Measurements from ENCODE around the gene DCST1. TPM values are rescaled to one million over a fixed set of nuclear protein-coding genes. Genes with fewer than 3 reads are reported as not detected.

The DCST1 gene
- polyA plus RNA-seq, 3 donors: 0.12 to 0.61 (median 0.32) TPM

DNA sequence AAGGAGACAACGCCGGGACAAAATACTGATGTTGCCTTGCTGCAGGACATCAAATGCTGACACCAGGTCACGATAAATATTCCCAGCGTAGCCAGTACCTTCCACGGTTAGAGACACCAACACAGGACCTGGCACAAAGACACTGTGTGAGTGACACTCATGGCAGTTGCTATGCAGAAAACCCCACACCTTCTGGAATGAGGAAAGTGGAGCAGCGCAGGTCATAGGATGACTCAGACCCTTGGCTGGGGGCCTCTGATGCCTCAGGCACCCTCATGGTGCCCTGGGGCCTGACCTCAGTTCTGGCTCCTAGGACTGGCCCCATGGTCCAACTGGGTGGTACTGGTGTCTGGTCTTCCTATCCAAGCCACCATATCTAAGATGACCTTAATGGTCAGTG is 7.0 kb upstream of the DCST1 start:
- no peak for DNase-seq (ENCODE audit: extremely low read depth in 1 of 11, low read depth in 9 of 11, low spot score in 4 of 11)

DNA sequence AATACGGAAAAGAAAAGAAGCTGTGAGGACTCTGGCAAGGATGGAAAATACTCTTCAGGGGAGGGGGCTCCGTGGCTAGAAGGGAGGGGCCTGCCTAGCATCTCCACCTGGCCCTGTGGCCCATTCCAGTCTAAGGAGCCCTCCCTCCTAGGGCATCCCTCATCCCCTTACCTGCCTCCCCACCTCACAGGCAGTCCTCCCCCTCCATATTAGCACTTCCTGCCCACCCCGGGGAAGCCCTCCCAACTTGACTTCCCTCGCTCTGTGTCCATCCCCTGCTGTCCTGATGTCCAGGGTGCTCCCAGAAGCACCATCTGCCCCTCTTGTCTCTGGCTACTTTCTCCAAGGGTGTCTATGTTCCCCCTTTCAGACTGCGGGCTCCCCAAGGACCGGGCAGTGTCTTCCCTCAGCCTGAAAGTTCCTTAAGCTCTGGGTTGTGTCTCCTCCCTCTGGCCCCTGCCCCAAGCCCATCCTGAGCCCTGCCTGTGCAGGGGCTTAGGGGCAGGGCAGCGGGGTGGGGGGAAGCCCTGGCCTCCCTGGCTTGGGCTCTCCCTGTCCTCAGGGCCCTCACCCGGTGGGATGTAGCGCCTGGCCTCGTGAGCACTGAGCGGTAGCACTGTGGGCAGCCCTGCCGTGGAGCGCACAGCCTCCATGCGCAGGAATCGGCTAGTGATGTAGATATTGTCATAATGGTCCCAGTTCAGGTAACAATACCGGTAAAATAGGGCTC is 3.9 kb upstream of the DCST1 start:
- no peak for DNase-seq (ENCODE audit: extremely low read depth in 1 of 11, low read depth in 9 of 11, low spot score in 4 of 11)

DNA sequence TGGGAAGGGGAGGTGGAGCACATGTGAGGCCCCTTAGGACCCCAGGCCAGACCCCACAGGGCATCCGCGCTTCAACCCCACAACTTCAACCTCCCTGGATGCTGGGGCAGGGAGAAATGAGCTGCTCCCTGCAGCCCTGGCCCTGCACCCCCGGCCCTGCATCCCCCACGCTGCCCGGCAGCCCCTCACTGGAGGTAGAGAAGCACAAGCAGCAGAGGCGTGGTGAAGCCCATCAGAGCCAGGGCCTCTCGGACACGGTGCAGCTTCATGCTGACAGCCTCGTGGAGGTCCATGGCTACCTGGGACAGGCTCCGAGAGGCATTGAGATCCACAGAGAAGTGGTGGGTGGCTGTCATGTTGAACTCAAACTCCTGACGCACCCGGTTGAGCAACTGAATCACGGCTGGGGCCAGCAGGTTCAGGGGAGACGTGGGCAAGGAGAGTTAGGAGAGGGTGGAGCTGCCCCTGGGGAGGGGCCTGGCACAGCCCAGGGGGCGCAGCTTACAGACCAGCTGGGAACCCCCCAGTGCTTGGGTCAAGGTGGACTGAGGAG is 3.3 kb upstream of the DCST1 start:
- no peak for DNase-seq (ENCODE audit: extremely low read depth in 1 of 11, low read depth in 9 of 11, low spot score in 4 of 11)

DNA sequence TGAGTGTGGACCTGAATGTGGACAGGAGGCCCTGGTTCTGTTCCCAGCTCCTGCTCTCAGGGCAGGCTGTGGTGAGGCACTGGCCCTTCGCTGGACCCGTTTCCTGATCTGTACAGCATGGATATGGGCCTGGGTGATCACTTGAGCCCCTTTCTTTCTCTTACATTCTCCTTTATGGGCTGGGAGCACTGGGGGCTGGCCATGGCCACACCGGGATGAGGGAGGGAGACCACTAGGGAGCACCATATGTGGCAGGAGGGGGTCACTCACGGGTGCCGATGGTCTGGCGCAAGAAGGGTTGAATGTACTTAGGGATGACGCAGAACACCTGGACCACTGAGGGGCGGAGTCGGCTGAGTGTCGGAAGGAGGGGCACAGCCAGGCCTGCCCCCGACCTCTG is 2.7 kb upstream of the DCST1 start:
- DNase-seq (ENCODE audit: extremely low read depth in 1 of 11, low read depth in 9 of 11, low spot score in 4 of 11): no peak

DNA sequence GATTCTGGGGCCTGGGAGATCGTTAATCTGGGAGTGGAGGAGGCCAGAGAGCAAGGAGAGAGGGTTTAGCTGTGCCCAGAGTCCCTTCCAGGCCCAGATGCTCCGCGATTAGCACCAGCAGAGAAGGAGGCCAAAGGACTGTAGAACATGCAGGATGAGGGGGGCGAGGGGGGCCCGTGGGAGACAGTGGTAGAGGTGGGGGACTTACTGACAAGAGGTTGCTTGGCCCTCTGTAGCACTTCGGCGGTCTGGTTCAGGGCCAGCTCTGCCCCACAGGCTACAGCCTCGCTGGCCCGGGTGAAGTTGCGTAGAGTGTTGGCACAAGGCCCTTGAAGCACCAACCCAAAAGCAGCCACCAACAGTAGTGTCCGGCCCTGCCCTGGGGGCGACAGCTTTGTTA is 738 bp upstream of the DCST1 start:
- no peak for DNase-seq (ENCODE audit: extremely low read depth in 1 of 11, low read depth in 9 of 11, low spot score in 4 of 11)

DNA sequence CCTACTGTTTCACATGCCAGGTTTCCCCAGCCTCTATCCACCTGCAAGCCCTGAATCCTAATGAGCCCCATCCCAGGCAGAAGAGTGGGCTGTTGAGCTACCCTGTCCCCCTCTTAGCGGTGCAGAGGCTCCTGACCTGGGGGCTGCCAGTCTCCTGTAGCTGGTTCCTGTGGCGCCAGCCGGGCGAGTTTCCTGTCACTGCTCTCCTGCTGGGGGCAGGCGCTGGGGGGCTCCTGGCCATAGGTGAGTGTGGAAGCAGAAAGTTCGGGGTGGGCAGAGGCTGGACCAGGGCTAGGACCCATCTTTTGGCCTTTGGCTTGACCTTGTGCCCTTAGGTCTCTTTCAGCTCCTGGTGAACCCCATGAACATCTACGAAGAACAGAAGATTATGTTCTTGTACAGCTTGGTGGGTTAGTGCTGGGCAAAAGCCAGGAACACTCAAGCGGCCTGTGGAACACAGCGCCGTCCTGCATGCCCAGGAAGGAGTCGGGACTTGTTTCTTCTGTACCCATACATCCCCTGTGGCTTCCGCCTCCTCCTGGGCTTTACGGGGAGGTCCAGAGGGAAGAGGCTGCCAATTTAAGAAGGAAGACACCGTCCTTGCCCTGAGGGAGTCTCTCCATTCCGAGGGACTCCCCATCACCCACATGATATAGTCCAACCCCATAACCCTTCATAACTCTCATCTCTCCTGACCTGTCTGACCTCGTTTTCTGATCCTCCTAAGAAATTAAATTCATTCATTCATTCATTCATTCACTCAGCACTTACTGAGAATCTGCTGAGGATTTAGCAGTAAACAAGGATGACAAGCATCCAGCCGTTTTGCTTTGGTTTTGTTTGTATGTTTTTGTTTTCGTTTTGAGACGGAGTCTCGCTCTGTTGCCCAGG is 939 bp downstream of the DCST1 start:
- no peak for DNase-seq (ENCODE audit: extremely low read depth in 1 of 11, low read depth in 9 of 11, low spot score in 4 of 11)

DNA sequence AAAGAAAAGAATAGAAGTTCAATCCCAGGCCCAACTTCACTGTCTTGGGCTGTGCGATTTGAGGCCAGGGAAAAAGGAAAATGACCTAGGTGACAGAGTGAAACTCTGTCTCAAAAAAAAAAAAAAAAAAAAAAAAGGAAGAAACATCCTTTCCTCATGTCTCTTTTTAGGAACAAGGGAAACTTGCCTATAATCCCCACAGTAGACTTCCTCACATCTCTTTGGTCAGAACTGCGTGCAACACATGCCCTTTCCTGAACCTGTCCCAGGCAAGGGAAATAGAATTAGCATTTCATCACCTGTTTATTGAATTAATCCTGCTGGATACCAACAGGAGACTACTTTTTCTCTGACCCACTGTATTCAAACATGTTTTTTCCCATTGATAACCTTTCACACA is 2.3 kb downstream of the DCST1 start:
- DNase-seq (ENCODE audit: extremely low read depth in 1 of 11, low read depth in 9 of 11, low spot score in 4 of 11): no peak

DNA sequence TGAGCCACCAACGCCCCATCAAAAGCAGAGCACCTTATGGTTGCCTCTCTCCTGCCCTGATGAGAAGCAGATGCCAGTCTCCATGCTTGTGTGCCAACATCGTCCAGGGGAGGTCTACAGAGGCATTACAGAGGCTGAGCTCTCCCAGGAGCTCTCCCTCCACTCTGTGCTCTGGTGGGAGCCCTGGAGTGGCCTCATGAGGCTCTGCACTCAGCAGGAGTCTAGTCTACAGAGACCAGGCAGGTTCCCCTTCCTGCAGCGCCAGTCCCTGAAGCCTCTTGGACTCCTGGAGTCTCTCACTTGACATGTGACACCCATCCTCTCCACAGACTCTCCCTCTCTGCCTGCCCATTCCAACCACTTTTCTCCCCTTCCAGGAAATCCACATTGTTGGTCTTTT is 3.4 kb downstream of the DCST1 start:
- no peak for DNase-seq (ENCODE audit: extremely low read depth in 1 of 11, low read depth in 9 of 11, low spot score in 4 of 11)

DNA sequence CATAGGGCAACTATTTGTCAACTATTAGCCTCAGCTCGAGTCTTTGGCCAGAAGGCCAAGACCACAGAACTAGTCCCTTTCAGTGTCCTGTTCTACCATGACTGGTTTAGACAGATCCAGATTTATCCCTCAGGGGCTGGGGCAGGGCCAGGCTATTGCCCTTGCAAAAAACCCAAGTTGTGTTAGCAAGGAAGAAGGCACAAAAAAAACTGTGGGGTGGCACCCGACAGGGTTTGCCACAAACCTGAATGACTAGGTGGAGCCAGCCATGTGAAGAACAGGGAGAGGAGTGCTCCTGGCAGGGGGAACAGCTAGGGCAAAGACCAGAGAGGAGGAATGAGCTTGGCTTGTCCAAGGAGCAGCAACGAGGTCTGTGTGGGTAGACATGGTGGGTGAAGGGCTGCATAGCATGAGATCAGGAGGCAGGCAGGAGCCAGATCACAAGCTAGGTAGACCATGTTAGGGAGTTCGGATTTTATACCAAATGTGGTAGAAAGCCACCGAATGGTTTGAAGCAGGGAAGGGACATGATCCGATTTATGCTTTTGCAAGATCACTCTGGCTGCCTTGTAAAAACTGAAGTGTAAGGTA is 4.3 kb downstream of the DCST1 start:
- no peak for DNase-seq (ENCODE audit: extremely low read depth in 1 of 11, low read depth in 9 of 11, low spot score in 4 of 11)

DNA sequence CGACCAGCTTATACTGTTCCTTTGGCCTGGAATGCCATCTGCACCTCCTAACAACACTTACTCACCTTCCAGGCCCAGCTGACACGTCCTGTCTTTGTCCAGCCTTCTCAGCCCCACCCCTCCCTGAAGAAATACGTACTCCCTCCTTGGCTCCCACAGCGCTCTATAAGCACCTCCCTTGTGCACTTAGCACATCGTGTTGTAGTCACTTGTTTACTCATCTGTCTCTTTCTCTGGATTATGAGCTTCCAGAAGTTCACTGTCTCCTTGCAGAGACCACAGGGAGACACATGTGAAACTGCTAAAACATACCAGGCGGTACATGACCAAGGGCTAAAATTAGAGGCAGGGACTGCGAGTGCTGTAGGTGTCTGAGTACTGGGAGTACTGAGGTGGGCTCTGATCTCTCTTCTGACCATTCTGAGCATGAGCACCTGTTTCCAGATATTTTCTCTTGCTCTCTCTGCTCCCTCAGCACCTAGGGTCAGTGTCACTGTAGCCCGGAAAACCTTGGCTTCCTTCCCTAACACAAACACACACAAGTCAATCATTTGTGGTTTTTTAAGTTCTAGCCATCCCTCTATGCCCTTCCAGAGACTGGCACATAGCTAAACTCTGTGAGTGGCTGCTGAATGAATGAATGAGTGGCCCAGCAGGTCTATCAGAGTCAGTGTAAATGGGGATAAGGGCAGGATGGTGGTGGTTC is 5.1 kb downstream of the DCST1 start:
- no peak for DNase-seq (ENCODE audit: extremely low read depth in 1 of 11, low read depth in 9 of 11, low spot score in 4 of 11)

DNA sequence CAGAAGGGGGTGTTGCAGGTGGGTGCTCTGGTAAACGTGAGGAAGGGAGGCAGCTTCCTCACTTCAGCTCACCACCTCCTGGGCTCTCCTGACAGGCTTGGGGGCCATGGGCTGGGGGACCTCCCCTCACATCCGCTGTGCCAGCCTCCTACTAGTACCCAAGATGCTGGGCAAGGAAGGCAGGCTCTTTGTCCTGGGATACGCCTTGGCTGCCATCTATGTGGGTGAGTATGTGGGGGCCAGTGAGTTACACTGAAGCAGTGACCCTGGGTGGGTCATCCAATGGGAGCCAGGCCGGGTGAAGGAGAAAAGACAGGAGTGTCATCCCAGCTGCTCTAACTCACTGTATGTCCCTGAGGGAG is 5.7 kb downstream of the DCST1 start:
- no peak for DNase-seq (ENCODE audit: extremely low read depth in 1 of 11, low read depth in 9 of 11, low spot score in 4 of 11)

DNA sequence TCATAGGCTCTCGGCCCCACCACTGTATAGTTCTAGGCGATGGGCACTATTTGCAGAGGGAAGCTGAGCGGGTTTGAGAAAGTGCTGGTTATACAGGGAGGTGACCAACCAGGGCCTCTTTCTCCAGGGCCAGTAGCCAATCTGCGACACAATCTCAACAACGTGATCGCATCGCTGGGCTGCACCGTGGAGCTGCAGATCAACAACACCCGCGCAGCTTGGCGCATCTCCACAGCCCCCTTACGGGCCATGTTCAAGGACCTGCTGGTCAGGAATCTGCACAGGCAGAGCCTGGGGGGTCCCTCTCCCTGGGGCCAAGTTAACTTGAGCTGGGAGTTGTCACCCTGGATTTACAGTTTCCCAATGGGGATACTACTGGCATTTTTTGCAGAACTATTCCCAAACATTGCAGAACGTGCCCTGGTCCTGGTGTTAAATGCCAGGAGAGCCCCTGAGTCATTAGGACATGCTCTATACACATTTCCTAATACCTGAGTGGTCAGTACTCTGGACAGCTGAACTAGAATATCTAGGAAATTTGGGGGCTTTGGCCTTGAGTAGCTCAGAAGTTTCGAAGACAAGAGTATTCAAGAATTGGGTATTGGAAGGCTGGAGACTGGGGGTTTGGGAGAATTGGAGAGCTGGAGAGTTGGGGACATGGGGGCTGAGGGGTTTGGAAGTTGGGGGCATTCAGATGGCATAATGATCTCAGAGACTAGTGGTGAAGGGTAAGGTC is 6.9 kb downstream of the DCST1 start:
- no peak for DNase-seq (ENCODE audit: extremely low read depth in 1 of 11, low read depth in 9 of 11, low spot score in 4 of 11)

DNA sequence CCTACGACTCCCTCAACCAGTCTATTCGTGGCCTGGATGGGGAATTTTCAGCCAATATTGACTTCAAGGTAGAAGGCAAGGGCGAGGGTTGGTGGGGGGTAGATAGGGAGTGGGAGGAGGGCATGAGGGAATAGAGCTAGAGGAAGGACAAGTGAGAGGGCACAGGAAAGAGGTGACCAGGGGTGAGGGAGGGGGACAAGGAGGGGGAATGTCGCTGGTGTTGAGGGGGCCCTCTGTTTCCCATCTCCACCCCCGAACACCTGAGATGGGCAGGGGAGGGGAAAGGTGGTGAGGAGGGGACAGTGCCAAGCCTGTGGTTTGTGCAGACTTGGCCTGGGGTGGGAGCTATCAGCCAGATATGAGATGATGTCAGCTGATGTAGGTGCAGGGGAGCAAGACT is 9.2 kb downstream of the DCST1 start:
- no peak for DNase-seq (ENCODE audit: extremely low read depth in 1 of 11, low read depth in 9 of 11, low spot score in 4 of 11)

DNA sequence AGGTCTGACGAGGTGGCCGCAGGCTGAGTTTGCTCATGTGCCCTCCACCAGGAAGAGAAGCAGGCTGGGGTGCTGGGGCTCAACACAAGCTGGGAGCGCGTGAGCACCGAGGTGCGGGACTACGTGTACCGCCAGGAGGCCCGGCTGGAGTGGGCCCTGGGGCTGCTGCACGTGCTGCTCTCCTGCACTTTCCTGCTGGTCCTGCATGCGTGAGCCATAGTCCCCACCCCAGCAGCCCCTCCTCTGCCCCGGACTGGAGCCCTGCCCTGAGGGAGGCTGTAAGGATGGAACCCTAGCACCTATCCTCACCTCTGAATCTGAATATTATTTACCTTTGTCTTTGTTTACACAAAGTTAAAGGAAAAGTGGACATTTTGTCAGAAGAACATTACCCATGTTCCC is 9.7 kb downstream of the DCST1 start:
- no peak for DNase-seq (ENCODE audit: extremely low read depth in 1 of 11, low read depth in 9 of 11, low spot score in 4 of 11)

DNA sequence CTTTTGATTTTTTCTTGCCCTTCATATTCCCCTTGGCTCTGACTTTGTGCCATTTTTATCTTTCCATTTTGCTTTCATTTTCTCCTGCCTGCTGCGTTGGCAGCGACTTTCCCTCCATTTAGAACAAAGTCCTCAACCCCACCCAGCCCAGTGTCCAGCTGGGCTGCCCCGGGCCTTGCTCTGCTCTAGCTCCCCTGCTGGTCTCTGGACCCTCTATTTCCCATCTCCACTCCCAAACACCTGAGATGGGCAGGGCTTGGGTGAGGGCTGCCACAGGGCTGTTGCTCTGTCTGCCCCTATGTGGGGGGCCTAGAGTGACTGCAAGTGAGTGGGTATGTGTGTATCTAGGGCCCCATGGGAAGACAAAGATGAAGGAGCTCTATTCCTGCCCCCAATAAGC is 10.2 kb downstream of the DCST1 start:
- DNase-seq (ENCODE audit: extremely low read depth in 1 of 11, low read depth in 9 of 11, low spot score in 4 of 11): no peak

DNA sequence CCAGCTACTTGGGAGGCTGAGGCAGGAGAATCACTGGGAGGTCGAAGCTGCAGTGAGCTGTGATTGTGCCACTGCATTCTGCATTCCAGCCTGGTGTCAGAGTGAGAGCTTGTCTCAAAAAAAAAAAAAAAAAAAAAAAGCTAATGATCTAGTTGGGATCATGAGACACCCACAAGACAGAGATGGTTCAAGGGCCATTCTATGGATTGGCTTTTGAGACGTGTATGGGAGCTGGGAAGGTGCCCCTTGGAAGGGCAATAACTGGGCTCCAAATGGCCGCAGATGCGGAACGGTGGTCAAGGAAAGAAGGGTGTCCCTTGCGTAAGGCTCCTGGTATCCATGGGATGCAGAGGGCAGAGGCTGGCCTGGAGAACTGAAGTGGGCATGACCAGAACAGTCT is 10.7 kb downstream of the DCST1 start:
- no peak for DNase-seq (ENCODE audit: extremely low read depth in 1 of 11, low read depth in 9 of 11, low spot score in 4 of 11)

DNA sequence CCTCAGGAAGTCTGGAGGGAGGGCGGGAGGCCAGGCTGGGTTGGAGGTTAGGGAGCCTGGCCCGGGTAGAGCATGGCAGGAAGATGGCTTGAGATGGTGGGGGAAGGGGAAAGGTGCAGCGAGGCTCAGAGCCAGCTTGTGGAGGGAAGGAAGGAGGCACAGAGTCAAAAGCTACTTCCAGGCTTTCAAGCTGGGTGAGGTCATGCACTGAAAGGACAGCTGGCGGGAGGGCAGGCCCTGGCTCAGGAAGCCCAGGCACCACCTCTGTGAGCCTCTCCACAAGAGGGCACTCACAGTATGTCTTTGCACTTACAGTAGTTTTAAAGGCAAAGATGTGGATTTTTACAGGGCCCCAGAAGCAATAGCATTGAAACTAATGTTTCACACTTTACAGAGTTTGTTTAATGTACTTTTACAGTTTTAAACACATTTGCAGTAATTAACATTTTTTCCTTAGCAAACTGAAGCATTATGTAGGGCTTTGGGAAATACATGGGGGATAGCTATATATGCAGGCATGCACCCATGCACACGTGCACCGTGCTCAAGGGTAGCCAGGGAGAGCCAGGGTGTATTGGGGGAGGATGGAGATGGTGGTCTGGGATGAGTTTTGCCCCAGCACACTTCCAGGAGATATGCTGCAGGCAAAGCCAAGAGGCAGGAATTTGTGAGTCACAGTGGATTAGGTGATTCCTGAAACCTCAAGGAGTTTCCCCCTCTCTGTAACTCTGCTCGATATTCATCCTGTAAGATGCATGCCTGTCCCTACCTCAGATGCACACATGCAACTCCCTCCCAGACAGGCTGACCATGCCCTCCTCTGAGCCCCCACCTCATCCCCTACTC is 11.4 kb downstream of the DCST1 start:
- peak in 3 of 11 donors; percentile 34 to 51 (median 41) for DNase-seq (ENCODE audit: extremely low read depth in 1 of 11, low read depth in 9 of 11, low spot score in 4 of 11)
